CD4-positive, alpha-beta T cell (primary cell): ENCODE results near the gene PHAF1. TPM values are rescaled to one million over a fixed set of nuclear protein-coding genes. Genes with fewer than 3 reads are reported as not detected.

Experiments used
- ATAC-seq: fragments of 200-7000 bp; cut with Tn5 transposase; one replicate; pipeline ENCODE4 v1.10.0; 2022; ENCODE audit warnings: mild to moderate bottlenecking; ENCODE audit not compliant: poor library complexity
- CTCF ChIA-PET: fragments of 350-600 bp; sonication (Branson Sonifier 250); formaldehyde crosslinking; loops from one replicate; lab custom pipeline; 2021; ENCODE audit warnings: antibody characterized with exemption, inconsistent platforms; lab: Charles Lee
- POLR2A ChIA-PET: fragments of 350-600 bp; sonication (Branson Sonifier 250); formaldehyde crosslinking; loops from one replicate; lab custom pipeline; 2021; ENCODE audit warnings: antibody characterized with exemption, inconsistent platforms; lab: Charles Lee
- DNase-seq, 14 experiments: peaks; one replicate each; pipeline ENCODE4 v3.0.0-alpha.2; 2013 to 2020; ENCODE audit warnings: mixed read lengths in 2 of 14
- H3K27ac ChIP-seq, 2 donors: one replicate each; pipeline versions ENCODE4 v1.5.1 to v1.7.0; 2013; ENCODE audit warnings: low read length in 2 of 2, low read depth in 1 of 2, mild to moderate bottlenecking in 1 of 2
- H3K27me3 ChIP-seq, 2 experiments: 1 replicate in 1 of 2; 2 replicates in 1 of 2; pipeline versions ENCODE4 v1.6.1 to v1.7.0; 2013; ENCODE audit warnings: low read length in 2 of 2, control low read depth in 1 of 2, mild to moderate bottlenecking in 1 of 2, moderate library complexity in 1 of 2; ENCODE audit not compliant: insufficient read depth in 2 of 2, control insufficient read depth in 1 of 2
- H3K36me3 ChIP-seq: one replicate; pipeline ENCODE4 v1.6.1; 2013; ENCODE audit warnings: low read length, control low read depth; ENCODE audit not compliant: insufficient read depth
- H3K4me1 ChIP-seq: one replicate; pipeline ENCODE4 v1.6.1; 2013; ENCODE audit warnings: low read length, control low read depth; ENCODE audit not compliant: insufficient read depth
- H3K4me3 ChIP-seq: one replicate; pipeline ENCODE4 v1.5.1; 2013; ENCODE audit warnings: mild to moderate bottlenecking, low read length, moderate library complexity
- H3K9me3 ChIP-seq, 2 experiments: 1 replicate in 1 of 2; 2 replicates in 1 of 2; pipeline versions ENCODE4 v1.6.1 to v1.7.0; 2013; ENCODE audit warnings: low read length in 2 of 2, mild to moderate bottlenecking in 2 of 2, control low read depth in 1 of 2, moderate library complexity in 1 of 2; ENCODE audit not compliant: control insufficient read depth in 1 of 2, insufficient read depth in 1 of 2
- H3K27ac Mint-ChIP-seq: one replicate; pipeline ENCODE4 v1.8.0; 2020; ENCODE audit warnings: mixed read lengths
- H3K27me3 Mint-ChIP-seq: one replicate; pipeline ENCODE4 v1.8.0; 2021; ENCODE audit warnings: mixed read lengths
- H3K36me3 Mint-ChIP-seq: one replicate; pipeline ENCODE4 v1.8.0; 2021; ENCODE audit warnings: low read depth, mixed read lengths
- H3K4me1 Mint-ChIP-seq: one replicate; pipeline ENCODE4 v1.8.0; 2021; ENCODE audit warnings: low read depth, mixed read lengths
- H3K4me3 Mint-ChIP-seq: one replicate; pipeline ENCODE4 v1.8.0; 2020; ENCODE audit warnings: mild to moderate bottlenecking, mixed read lengths
- H3K9me3 Mint-ChIP-seq: one replicate; pipeline ENCODE4 v1.8.0; 2020; ENCODE audit warnings: mixed read lengths
- intact Hi-C, 2 experiments: fragments of 100-400 bp; cut with DNase I in 1 of 2; cut with micrococcal nuclease in 1 of 2; formaldehyde crosslinking; loops; one replicate each; pipeline versions ENCODE4 v1.15.1 to v1.9.0; 2023 to 2025; cut with DNase I, micrococcal nuclease
- total RNA-seq, 174 experiments: library from RNA in 2 of 174; stranded (reverse) in 2 of 174; gene quantifications; one replicate each; pipeline ENCODE4 v1.2.3 and lab custom pipeline; 2021 to 2026
- TF ChIP-seq, protein P1 (sequence below): fragments of 200-600 bp; IDR thresholded peaks from one replicate; pipeline ENCODE4 v1.8.0; 2022; ENCODE audit warnings: antibody characterized with exemption, mild to moderate bottlenecking

Gene PHAF1
- total RNA-seq, 2 experiments from 2014 or later, result 10.6 to 10.8 TPM

GRCh38 chr16:67086822-67087221 is 22.9 kb upstream of the PHAF1 start:
- intact Hi-C loops, result no loop called here
- POLR2A ChIA-PET, result no interaction called here

GRCh38 chr16:67087291-67087690 is 22.4 kb upstream of the PHAF1 start:
- Mint-ChIP-seq H3K4me3 (no peak overlapping the region), H3K9me3 (no peaks in the 10 kb centered on the region), H3K27ac (no peak overlapping the region), H3K4me1 (peaks cover 6% of the 10 kb centered on the region), H3K27me3 (no peaks in the 10 kb centered on the region), H3K36me3 (peaks cover 40% of the 10 kb centered on the region)
- Histone ChIP-seq H3K4me1 (no peaks in the 10 kb centered on the region), H3K27ac (no peak overlapping the region), H3K36me3 (peaks cover 7% of the 10 kb centered on the region), H3K27me3 (no peaks in the 10 kb centered on the region), H3K9me3 (no peaks in the 10 kb centered on the region), H3K4me3 (no peak overlapping the region)
- ChIA-PET POLR2A (no interaction called here), CTCF (no interaction called here)
- ATAC-seq (no peak), DNase-seq (no peak)
- intact Hi-C loops, result no loop called here
- TF ChIP-seq, protein P1, sequence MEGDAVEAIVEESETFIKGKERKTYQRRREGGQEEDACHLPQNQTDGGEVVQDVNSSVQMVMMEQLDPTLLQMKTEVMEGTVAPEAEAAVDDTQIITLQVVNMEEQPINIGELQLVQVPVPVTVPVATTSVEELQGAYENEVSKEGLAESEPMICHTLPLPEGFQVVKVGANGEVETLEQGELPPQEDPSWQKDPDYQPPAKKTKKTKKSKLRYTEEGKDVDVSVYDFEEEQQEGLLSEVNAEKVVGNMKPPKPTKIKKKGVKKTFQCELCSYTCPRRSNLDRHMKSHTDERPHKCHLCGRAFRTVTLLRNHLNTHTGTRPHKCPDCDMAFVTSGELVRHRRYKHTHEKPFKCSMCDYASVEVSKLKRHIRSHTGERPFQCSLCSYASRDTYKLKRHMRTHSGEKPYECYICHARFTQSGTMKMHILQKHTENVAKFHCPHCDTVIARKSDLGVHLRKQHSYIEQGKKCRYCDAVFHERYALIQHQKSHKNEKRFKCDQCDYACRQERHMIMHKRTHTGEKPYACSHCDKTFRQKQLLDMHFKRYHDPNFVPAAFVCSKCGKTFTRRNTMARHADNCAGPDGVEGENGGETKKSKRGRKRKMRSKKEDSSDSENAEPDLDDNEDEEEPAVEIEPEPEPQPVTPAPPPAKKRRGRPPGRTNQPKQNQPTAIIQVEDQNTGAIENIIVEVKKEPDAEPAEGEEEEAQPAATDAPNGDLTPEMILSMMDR, result no peak

More at GRCh38 chr16:67086822-67087221, 22.9 kb upstream of the PHAF1 start:
- Mint-ChIP-seq H3K27me3 (no peaks in the 10 kb centered on the region), H3K27ac (no peak overlapping the region), H3K36me3 (peaks cover 40% of the 10 kb centered on the region), H3K4me3 (no peak overlapping the region), H3K9me3 (no peaks in the 10 kb centered on the region), H3K4me1 (peaks cover 6% of the 10 kb centered on the region)
- TF ChIP-seq, protein P1, result no peak
- Histone ChIP-seq H3K9me3 (no peaks in the 10 kb centered on the region), H3K27ac (no peak overlapping the region), H3K4me3 (no peak overlapping the region), H3K27me3 (no peaks in the 10 kb centered on the region), H3K4me1 (no peaks in the 10 kb centered on the region), H3K36me3 (peaks cover 4% of the 10 kb centered on the region)
- DNase-seq, result no peak
- CTCF ChIA-PET, result no interaction called here
- no peak for ATAC-seq

- H3K4me3 Mint-ChIP-seq, result no peak overlapping the region
- CTCF ChIA-PET, result no interaction called here
- POLR2A ChIA-PET, result no interaction called here
- H3K9me3 ChIP-seq, result no peaks in the 10 kb centered on the region
- DNase-seq, result no peak
- peaks cover 40% of the 10 kb centered on the region for H3K36me3 Mint-ChIP-seq
- H3K9me3 Mint-ChIP-seq, result no peaks in the 10 kb centered on the region
- H3K27ac ChIP-seq, result no peak overlapping the region
- H3K4me3 ChIP-seq, result no peak overlapping the region
- no peak for ATAC-seq
- intact Hi-C loops, result no loop called here
- H3K4me1 ChIP-seq, result no peaks in the 10 kb centered on the region
- no peaks in the 10 kb centered on the region for H3K27me3 Mint-ChIP-seq
- TF ChIP-seq, protein P1, result no peak
- peaks cover 6% of the 10 kb centered on the region for H3K4me1 Mint-ChIP-seq
- peaks cover 5% of the 10 kb centered on the region for H3K36me3 ChIP-seq
- H3K27me3 ChIP-seq, result no peaks in the 10 kb centered on the region
- H3K27ac Mint-ChIP-seq, result no peak overlapping the region
Observed at GRCh38 chr16:67087803-67088202, 21.9 kb upstream of the PHAF1 start.
